Caco-2 (cell line): ENCODE results near the gene RAET1L. TPM values are rescaled to one million over a fixed set of nuclear protein-coding genes. Genes with fewer than 3 reads are reported as not detected.
"Not testable (repeated sequence)": the region's sequence is repeated elsewhere in the genome, so short reads cannot be mapped to it uniquely, and the experiment has no call there.

ENCODE experiments used
- BruUV-seq: library from RNA; stranded (reverse); fragments of 400-500 nt; replicated peaks from 2 replicates; lab custom pipeline; 2021; lab: Mats Ljungman, UMichigan
- CTCF ChIA-PET: fragments of 300-600 bp; sonication (Branson Sonifier 250); formaldehyde crosslinking; loops from one replicate; lab custom pipeline; 2022; ENCODE audit warnings: antibody characterized with exemption; lab: Charles Lee
- POLR2A ChIA-PET: fragments of 300-600 bp; sonication (Branson Sonifier 250); formaldehyde crosslinking; loops from one replicate; lab custom pipeline; 2022; ENCODE audit warnings: antibody characterized with exemption; lab: Charles Lee
- DNase-seq, 2 experiments: peaks; one replicate each; pipeline versions ENCODE4 v3.0.0 to v3.0.0-alpha.2; 2020 to 2022
- H3K27me3 ChIP-seq: replicated peaks from 2 replicates; pipeline ENCODE4 v1.6.0; 2011; ENCODE audit warnings: low read length; ENCODE audit not compliant: control insufficient read depth, insufficient read depth
- H3K36me3 ChIP-seq: 2 replicates; pipeline ENCODE4 v1.5.1; 2011; ENCODE audit warnings: low read length; ENCODE audit not compliant: control insufficient read depth, insufficient read depth
- H3K4me1 ChIP-seq: fragments of 250-450 bp; sonication (Bioruptor Pico); 2 replicates; pipeline ENCODE4 v1.5.1; 2020; ENCODE audit warnings: mild to moderate bottlenecking
- H3K4me3 ChIP-seq: 2 replicates; pipeline ENCODE4 v1.5.1; 2011; ENCODE audit warnings: low read depth, mild to moderate bottlenecking, control low read depth, low read length
- H3K9me3 ChIP-seq: fragments of 250-450 bp; sonication (Bioruptor Pico); 2 replicates; pipeline ENCODE4 v1.5.1; 2020; ENCODE audit warnings: mild to moderate bottlenecking, moderate library complexity
- H3K27ac Mint-ChIP-seq: one replicate; pipeline ENCODE4 v1.8.0; 2022; ENCODE audit warnings: mixed read lengths; ENCODE audit not compliant: unreplicated experiment
- H3K27me3 Mint-ChIP-seq: one replicate; pipeline ENCODE4 v1.8.0; 2022; ENCODE audit warnings: mixed read lengths; ENCODE audit not compliant: insufficient read depth, unreplicated experiment
- H3K36me3 Mint-ChIP-seq: one replicate; pipeline ENCODE4 v1.8.0; 2022; ENCODE audit warnings: mild to moderate bottlenecking, mixed read lengths; ENCODE audit not compliant: insufficient read depth, unreplicated experiment
- H3K4me1 Mint-ChIP-seq: one replicate; pipeline ENCODE4 v1.8.0; 2022; ENCODE audit warnings: low read depth, mixed read lengths; ENCODE audit not compliant: unreplicated experiment
- H3K4me3 Mint-ChIP-seq: one replicate; pipeline ENCODE4 v1.8.0; 2022; ENCODE audit warnings: mild to moderate bottlenecking, moderate library complexity, mixed read lengths; ENCODE audit not compliant: unreplicated experiment
- H3K9me3 Mint-ChIP-seq: one replicate; pipeline ENCODE4 v1.8.0; 2022; ENCODE audit warnings: mixed read lengths; ENCODE audit not compliant: unreplicated experiment
- intact Hi-C: fragments of 100-400 bp; cut with micrococcal nuclease; formaldehyde crosslinking; loops from one replicate; pipeline ENCODE4 v1.10.0; 2022; ENCODE audit not compliant: unreplicated experiment
- total RNA-seq: library from RNA; stranded (reverse); gene quantifications from 2 replicates; pipeline ENCODE4 v1.2.3, GENCODE V29; 2022
- TF ChIP-seq, protein P1 (sequence below), 2 experiments: fragments of 200-600 bp in 1 of 2; IDR thresholded peaks; 1 replicate in 1 of 2; 2 replicates in 1 of 2; pipeline versions ENCODE4 v1.5.1 to v1.8.0; 2011 to 2022; ENCODE audit warnings: antibody characterized with exemption in 1 of 2, control low read depth in 1 of 2, inconsistent platforms in 1 of 2, low read depth in 1 of 2, low read length in 1 of 2, mild to moderate bottlenecking in 1 of 2, moderate library complexity in 1 of 2; ENCODE audit not compliant: insufficient read depth in 1 of 2, severe bottlenecking in 1 of 2, unreplicated experiment in 1 of 2

RAET1L gene
- total RNA-seq, 1 experiment from 2014 or later: not detected

DNA sequence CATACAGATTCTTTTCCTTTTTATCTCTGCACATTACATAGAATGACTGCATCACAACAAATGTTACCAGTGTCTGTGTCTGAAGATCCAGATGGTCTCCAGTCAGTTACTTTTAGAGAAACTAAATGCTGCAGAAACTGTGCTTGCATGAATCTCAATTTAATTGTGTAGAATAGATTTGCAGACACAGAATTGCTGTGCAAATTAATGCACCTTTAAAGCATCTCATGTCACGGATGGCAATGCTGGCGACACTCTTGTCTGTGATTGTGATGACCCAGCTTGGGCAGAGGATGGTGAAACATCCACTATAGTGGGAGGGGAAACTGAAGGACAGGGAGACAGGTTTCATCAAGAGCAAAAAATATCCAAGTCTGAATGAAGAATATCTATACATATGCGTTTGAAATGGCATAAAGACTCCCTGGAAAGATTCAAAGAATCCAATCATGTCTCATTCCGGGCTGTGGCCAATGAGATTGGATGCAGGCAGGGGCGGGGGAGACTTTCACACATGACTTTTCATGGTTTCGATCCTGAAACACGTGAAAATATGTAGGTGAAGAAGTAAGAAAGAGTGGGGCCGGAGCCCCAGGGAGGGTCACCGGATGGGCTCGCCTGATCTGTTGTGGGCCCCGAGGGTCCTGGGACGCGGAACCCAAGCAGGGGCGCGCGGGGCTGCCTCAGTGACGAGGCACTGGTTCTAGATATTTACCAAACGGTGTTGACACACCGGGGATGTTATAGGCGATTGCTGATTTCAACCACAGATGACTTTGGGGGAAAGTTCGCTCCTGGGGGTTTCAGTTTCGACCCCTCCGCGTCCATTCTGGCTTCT is 11.3 kb downstream of the RAET1L start:
- intact Hi-C loops: loop anchor here (10.0 kb wide), 1 partner anchor 289 kb away; no protein-coding TSS in a partner anchor
- peak overlapping the region; percentile 68 for H3K4me3 Mint-ChIP-seq

GRCh38 chr6:150012846-150013784 is 12.2 kb downstream of the RAET1L start:
- H3K4me3 ChIP-seq, H3K27me3 ChIP-seq, POLR2A ChIA-PET, H3K4me3 Mint-ChIP-seq, H3K4me1 ChIP-seq, H3K27ac Mint-ChIP-seq, H3K4me1 Mint-ChIP-seq, H3K36me3 Mint-ChIP-seq, H3K9me3 ChIP-seq, CTCF ChIA-PET, H3K36me3 ChIP-seq, H3K9me3 Mint-ChIP-seq, DNase-seq, BruUV-seq: not testable (repeated sequence)
- peaks cover 49% of the 10 kb centered on the region for H3K27me3 Mint-ChIP-seq
- intact Hi-C loops: loop anchor here (10.0 kb wide), 1 partner anchor 288 kb away; no protein-coding TSS in a partner anchor

More for the DNA sequence above, 11.3 kb downstream of the RAET1L start:
- BruUV-seq, H3K27ac Mint-ChIP-seq, H3K27me3 ChIP-seq, POLR2A ChIA-PET, H3K36me3 Mint-ChIP-seq, H3K4me1 Mint-ChIP-seq, H3K4me3 ChIP-seq, DNase-seq, H3K4me1 ChIP-seq, H3K9me3 Mint-ChIP-seq, H3K9me3 ChIP-seq, H3K36me3 ChIP-seq, CTCF ChIA-PET: not testable (repeated sequence)
- peaks cover 42% of the 10 kb centered on the region for H3K27me3 Mint-ChIP-seq

- Histone ChIP-seq H3K9me3 (no peaks in the 10 kb centered on the region), H3K27me3 (no peaks in the 10 kb centered on the region), H3K4me1 (peaks cover 4% of the 10 kb centered on the region; the same call in 1 of the 2 replicates), H3K36me3 (no peaks in the 10 kb centered on the region), H3K4me3 (no peak overlapping the region)
- ChIA-PET POLR2A (no interaction called here), CTCF (no interaction called here)
- peaks cover 7% of the 10 kb centered on the region for H3K36me3 Mint-ChIP-seq
- no peak overlapping the region for H3K27ac Mint-ChIP-seq
- H3K9me3 Mint-ChIP-seq: no peaks in the 10 kb centered on the region
- H3K4me1 Mint-ChIP-seq: peaks cover 9% of the 10 kb centered on the region
- intact Hi-C loops: no loop called here
- no peak overlapping the region for H3K4me3 Mint-ChIP-seq
- TF ChIP-seq, protein P1, sequence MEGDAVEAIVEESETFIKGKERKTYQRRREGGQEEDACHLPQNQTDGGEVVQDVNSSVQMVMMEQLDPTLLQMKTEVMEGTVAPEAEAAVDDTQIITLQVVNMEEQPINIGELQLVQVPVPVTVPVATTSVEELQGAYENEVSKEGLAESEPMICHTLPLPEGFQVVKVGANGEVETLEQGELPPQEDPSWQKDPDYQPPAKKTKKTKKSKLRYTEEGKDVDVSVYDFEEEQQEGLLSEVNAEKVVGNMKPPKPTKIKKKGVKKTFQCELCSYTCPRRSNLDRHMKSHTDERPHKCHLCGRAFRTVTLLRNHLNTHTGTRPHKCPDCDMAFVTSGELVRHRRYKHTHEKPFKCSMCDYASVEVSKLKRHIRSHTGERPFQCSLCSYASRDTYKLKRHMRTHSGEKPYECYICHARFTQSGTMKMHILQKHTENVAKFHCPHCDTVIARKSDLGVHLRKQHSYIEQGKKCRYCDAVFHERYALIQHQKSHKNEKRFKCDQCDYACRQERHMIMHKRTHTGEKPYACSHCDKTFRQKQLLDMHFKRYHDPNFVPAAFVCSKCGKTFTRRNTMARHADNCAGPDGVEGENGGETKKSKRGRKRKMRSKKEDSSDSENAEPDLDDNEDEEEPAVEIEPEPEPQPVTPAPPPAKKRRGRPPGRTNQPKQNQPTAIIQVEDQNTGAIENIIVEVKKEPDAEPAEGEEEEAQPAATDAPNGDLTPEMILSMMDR (IDR thresholded peaks at IDR 0.05; ENCODE audit: insufficient read depth in 1 of 2, low read depth in 1 of 2, low read length in 1 of 2, severe bottlenecking in 1 of 2, unreplicated experiment in 1 of 2): no peak
- peaks cover 26% of the 10 kb centered on the region for H3K27me3 Mint-ChIP-seq
- BruUV-seq: no TSS peak
- DNase-seq: peak in 1 of 2 experiments; percentile 38
These were observed 16.7 kb downstream of the RAET1L start for GRCh38 chr6:150008588-150008987.
